WTC11 (cell line): ENCODE results near the gene ITGA2.

Source experiments
- GTF2I ChIP-seq: fragments of 250-450 bp; sonication (Bioruptor Pico); conservative IDR thresholded peaks from 2 replicates; pipeline ENCODE4 v1.4.0; 2021; ENCODE audit warnings: mild to moderate bottlenecking
- SP1 ChIP-seq: sonication (generic); formaldehyde crosslinking; conservative IDR thresholded peaks from 2 replicates; pipeline ENCODE4 v1.8.1; 2022; ENCODE audit warnings: missing genetic modification reagents
- TF ChIP-seq, protein P1 (sequence below): sonication (generic); formaldehyde crosslinking; IDR thresholded peaks from 2 replicates; pipeline ENCODE4 v1.8.1; 2023; ENCODE audit warnings: mild to moderate bottlenecking, moderate library complexity, missing genetic modification reagents
- TF ChIP-seq, protein P2 (sequence below): sonication (generic); formaldehyde crosslinking; IDR thresholded peaks from 2 replicates; pipeline ENCODE4 v1.8.1; 2023; ENCODE audit warnings: mild to moderate bottlenecking, missing genetic modification reagents, moderate library complexity
- TF ChIP-seq, protein P3 (sequence below): fragments of 200-600 bp; IDR thresholded peaks from 2 replicates; pipeline ENCODE4 v1.8.0; 2022; ENCODE audit warnings: antibody characterized with exemption
- TF ChIP-seq, protein P4 (sequence below): sonication (generic); formaldehyde crosslinking; IDR thresholded peaks from 2 replicates; pipeline ENCODE4 v1.8.0; 2022; ENCODE audit warnings: mild to moderate bottlenecking, missing genetic modification reagents
- TF ChIP-seq, protein P5 (sequence below): fragments of 250-450 bp; sonication (Bioruptor Pico); IDR thresholded peaks from 2 replicates; pipeline ENCODE4 v1.9.0; 2021; ENCODE audit warnings: moderate library complexity, mild to moderate bottlenecking, inconsistent platforms, borderline replicate concordance
- TF ChIP-seq, protein P6 (sequence below): sonication (generic); formaldehyde crosslinking; IDR thresholded peaks from 2 replicates; pipeline ENCODE4 v1.8.1; 2023; ENCODE audit warnings: mild to moderate bottlenecking, missing genetic modification reagents

DNA sequence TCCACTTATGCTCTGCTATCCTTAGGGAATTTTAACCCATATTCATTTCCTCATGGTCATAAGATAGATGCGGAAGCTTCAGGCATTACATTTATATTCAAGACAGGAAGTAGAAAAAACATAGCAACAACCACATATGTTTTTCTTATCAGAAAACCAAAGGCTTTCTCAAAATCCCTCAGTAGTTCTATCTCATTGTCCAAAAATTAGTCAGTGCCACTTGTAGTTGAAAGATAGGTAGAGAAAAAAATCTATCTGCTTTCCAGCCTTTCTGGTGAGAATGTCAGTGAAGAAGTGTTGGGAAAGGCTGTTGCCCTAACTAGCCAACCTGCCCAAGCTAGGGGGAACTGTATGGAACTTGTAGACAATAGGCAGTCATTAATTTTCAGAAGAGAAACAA, 143.9 kb downstream of the ITGA2 start:
- TF ChIP-seq, protein P1, sequence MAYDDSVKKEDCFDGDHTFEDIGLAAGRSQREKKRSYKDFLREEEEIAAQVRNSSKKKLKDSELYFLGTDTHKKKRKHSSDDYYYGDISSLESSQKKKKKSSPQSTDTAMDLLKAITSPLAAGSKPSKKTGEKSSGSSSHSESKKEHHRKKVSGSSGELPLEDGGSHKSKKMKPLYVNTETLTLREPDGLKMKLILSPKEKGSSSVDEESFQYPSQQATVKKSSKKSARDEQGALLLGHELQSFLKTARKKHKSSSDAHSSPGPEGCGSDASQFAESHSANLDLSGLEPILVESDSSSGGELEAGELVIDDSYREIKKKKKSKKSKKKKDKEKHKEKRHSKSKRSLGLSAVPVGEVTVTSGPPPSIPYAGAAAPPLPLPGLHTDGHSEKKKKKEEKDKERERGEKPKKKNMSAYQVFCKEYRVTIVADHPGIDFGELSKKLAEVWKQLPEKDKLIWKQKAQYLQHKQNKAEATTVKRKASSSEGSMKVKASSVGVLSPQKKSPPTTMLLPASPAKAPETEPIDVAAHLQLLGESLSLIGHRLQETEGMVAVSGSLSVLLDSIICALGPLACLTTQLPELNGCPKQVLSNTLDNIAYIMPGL (CRISPR knock-in tag): no peak
- TF ChIP-seq, protein P2, sequence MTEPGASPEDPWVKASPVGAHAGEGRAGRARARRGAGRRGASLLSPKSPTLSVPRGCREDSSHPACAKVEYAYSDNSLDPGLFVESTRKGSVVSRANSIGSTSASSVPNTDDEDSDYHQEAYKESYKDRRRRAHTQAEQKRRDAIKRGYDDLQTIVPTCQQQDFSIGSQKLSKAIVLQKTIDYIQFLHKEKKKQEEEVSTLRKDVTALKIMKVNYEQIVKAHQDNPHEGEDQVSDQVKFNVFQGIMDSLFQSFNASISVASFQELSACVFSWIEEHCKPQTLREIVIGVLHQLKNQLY: no peak
- TF ChIP-seq, protein P3, sequence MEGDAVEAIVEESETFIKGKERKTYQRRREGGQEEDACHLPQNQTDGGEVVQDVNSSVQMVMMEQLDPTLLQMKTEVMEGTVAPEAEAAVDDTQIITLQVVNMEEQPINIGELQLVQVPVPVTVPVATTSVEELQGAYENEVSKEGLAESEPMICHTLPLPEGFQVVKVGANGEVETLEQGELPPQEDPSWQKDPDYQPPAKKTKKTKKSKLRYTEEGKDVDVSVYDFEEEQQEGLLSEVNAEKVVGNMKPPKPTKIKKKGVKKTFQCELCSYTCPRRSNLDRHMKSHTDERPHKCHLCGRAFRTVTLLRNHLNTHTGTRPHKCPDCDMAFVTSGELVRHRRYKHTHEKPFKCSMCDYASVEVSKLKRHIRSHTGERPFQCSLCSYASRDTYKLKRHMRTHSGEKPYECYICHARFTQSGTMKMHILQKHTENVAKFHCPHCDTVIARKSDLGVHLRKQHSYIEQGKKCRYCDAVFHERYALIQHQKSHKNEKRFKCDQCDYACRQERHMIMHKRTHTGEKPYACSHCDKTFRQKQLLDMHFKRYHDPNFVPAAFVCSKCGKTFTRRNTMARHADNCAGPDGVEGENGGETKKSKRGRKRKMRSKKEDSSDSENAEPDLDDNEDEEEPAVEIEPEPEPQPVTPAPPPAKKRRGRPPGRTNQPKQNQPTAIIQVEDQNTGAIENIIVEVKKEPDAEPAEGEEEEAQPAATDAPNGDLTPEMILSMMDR: no peak
- TF ChIP-seq, protein P4, sequence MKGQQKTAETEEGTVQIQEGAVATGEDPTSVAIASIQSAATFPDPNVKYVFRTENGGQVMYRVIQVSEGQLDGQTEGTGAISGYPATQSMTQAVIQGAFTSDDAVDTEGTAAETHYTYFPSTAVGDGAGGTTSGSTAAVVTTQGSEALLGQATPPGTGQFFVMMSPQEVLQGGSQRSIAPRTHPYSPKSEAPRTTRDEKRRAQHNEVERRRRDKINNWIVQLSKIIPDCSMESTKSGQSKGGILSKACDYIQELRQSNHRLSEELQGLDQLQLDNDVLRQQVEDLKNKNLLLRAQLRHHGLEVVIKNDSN (CRISPR knock-in tag): no peak
- TF ChIP-seq, protein P5, sequence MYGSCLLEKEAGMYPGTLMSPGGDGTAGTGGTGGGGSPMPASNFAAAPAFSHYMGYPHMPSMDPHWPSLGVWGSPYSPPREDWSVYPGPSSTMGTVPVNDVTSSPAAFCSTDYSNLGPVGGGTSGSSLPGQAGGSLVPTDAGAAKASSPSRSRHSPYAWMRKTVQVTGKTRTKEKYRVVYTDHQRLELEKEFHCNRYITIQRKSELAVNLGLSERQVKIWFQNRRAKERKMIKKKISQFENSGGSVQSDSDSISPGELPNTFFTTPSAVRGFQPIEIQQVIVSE: no peak
- TF ChIP-seq, protein P6, sequence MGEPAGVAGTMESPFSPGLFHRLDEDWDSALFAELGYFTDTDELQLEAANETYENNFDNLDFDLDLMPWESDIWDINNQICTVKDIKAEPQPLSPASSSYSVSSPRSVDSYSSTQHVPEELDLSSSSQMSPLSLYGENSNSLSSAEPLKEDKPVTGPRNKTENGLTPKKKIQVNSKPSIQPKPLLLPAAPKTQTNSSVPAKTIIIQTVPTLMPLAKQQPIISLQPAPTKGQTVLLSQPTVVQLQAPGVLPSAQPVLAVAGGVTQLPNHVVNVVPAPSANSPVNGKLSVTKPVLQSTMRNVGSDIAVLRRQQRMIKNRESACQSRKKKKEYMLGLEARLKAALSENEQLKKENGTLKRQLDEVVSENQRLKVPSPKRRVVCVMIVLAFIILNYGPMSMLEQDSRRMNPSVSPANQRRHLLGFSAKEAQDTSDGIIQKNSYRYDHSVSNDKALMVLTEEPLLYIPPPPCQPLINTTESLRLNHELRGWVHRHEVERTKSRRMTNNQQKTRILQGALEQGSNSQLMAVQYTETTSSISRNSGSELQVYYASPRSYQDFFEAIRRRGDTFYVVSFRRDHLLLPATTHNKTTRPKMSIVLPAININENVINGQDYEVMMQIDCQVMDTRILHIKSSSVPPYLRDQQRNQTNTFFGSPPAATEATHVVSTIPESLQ (CRISPR knock-in tag): no peak
- no peak for TF ChIP-seq GTF2I (CRISPR knock-in tag)
- no peak for TF ChIP-seq SP1 (CRISPR knock-in tag)
